Activated CD4-positive, alpha-beta T cell treated with anti-CD3 and anti-CD28 coated beads for 48 hours (primary cell): Measurements from ENCODE around the gene SLC29A1.

ENCODE experiments used
- DNase-seq: peaks from one replicate; pipeline ENCODE4 v3.0.0-alpha.2; 2020

SLC29A1 gene

GRCh38 chr6:44237813-44238433, 14.5 kb downstream of the SLC29A1 start:
- peak; percentile 89 for DNase-seq

GRCh38 chr6:44238687-44239350, 15.4 kb downstream of the SLC29A1 start:
- DNase-seq = no peak

DNA sequence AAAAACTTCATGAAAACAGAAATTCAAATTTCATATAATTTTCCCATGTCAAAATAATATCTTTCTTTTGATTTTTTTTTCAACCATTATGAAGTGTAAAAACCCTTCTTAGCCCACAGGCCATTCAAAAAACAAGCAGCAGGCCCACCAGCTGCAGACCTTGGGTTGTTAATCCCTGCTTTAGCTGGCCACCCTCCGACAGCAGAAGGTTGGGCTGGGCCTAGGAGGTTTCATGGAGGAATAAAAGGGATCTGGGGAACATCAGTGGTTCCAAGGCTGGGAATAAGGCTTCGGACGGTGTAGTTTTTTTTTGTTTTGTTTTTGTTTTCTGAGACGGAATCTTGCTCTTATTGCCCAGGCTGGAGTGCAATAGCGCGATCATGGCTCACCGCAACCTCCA, 19.9 kb downstream of the SLC29A1 start:
- DNase-seq = no peak

GRCh38 chr6:44245391-44245911, 22.1 kb downstream of the SLC29A1 start:
- DNase-seq = no peak

- peak; percentile 91 for DNase-seq
Observed at GRCh38 chr6:44245912-44246662, 22.7 kb downstream of the SLC29A1 start.

- peak; percentile 97 for DNase-seq
Observed at GRCh38 chr6:44246663-44247337, 23.4 kb downstream of the SLC29A1 start, which contains the start of gene HSP90AB1. Gene HSP90AB1, plus strand, starts transcription at chr6:44247101. Its CDS starts 1,529 bp downstream, at chr6:44248630.

- peak; percentile 90 for DNase-seq
Observed at GRCh38 chr6:44247338-44248302, 24.2 kb downstream of the SLC29A1 start.

DNA sequence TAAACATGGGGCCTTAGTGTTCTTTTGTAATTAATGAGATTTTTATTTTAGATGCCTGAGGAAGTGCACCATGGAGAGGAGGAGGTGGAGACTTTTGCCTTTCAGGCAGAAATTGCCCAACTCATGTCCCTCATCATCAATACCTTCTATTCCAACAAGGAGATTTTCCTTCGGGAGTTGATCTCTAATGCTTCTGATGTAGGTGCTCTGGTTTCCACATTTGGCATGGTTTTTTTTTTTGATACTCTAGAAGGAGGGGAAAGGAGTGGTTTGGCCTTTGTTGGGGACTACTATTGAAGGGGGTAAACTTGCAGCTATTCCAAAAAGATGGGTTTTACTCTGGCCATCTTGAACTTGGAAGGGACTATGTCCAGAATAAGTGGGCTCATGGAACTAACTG, 25.2 kb downstream of the SLC29A1 start:
- DNase-seq = no peak

DNA sequence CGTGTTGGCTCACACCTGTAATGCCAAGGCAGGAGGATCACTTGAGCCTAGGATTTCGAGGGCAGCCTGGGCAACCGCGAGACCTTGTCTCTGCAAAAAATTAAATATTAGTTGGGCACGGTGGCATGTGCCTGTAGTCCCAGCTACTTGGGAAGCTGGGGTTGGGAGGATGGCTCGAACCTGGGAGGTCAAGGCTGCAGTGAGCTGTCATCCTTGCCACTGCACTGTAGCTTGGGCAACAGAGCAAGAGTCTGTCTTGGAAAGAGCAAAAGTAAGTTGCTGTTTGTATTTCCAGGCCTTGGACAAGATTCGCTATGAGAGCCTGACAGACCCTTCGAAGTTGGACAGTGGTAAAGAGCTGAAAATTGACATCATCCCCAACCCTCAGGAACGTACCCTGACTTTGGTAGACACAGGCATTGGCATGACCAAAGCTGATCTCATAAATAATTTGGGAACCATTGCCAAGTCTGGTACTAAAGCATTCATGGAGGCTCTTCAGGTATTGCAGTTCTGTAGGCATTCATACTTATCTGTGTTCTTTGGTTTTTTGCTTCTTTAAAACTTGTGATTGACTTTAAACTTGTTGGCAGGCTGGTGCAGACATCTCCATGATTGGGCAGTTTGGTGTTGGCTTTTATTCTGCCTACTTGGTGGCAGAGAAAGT, 25.8 kb downstream of the SLC29A1 start:
- no peak for DNase-seq

- no peak for DNase-seq
Observed at GRCh38 chr6:44250067-44250717, 26.8 kb downstream of the SLC29A1 start.

GRCh38 chr6:44250718-44251123, 27.3 kb downstream of the SLC29A1 start:
- no peak for DNase-seq

GRCh38 chr6:44251576-44252524, 28.5 kb downstream of the SLC29A1 start:
- no peak for DNase-seq

GRCh38 chr6:44253307-44254101, 30.1 kb downstream of the SLC29A1 start:
- DNase-seq = peak; percentile 79

DNA sequence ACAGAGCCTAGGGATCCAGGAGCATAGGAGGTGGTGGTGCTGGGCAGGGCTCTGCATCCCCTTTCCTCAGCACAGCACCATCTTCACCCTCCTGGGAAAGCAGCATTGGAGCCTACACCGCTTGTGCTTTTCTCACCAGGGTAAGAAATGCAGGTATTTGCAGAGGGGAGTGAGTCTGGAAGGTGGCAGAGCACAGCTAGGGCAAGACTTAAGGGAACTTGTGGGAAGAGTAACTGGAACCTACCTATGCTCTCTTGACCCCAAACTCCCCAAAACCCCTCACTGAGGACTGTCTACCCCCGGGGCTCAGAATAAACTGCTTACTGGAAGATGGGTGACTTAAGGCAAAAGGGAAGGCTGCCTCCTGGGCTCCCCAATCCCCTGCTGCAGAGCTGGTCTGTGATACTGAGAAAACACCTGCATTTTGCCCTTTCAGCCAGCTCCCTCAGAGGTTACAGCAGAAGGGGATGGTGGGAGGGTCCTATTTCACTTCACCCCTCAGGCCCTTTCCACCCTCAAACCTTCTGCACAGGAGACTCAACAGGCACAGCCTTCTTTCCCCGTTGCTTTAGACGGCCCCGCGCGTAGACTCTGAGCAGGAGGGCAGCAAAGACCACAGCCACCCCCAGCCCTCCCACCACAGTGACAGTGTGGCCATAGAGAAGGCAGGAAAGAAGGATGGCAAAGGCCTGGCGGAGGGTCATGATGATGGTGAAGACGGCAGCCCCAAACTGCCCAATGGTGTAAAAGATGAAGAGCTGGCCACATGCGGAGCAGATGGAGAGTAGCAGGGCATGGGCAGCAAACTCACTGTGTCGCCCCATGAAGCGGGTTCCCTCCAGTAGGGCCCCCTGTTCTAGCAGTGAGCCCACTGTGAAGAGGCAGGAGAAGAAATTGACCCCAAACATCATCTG, 31.1 kb downstream of the SLC29A1 start:
- peak; percentile 56 for DNase-seq

GRCh38 chr6:44255105-44255808, 31.9 kb downstream of the SLC29A1 start:
- DNase-seq = peak; percentile 55

- no peak for DNase-seq
Observed at GRCh38 chr6:44255871-44256774, 32.7 kb downstream of the SLC29A1 start.
